Measurements from ENCODE around the gene CSPG4.
"Not testable (repeated sequence)": the region's sequence is repeated elsewhere in the genome, so short reads cannot be mapped to it uniquely, and the experiment has no call there.

The CSPG4 gene

GRCh38 chr15:75704618-75705017 is 8.0 kb downstream of the CSPG4 start:
- DNase-seq (ENCODE audit: low spot score): no peak

DNA sequence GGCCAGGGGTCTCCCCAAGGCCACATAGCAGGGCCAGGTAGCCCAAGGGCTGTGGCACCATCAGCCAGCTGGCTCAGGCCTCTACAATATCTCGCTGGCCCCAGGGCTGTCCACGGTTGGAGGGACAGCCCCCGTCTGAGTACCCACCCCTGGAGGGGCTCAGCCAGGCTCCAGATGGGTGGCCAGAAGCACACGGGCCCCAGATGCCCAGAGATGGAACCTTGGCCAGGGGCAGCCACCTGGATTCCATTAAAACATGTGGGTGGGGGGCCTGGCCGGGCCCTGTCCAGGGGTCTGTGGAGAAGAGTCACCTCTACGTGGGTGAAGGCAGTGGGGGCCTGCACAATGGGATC is 8.4 kb downstream of the CSPG4 start:
- DNase-seq (ENCODE audit: low spot score): no peak

DNA sequence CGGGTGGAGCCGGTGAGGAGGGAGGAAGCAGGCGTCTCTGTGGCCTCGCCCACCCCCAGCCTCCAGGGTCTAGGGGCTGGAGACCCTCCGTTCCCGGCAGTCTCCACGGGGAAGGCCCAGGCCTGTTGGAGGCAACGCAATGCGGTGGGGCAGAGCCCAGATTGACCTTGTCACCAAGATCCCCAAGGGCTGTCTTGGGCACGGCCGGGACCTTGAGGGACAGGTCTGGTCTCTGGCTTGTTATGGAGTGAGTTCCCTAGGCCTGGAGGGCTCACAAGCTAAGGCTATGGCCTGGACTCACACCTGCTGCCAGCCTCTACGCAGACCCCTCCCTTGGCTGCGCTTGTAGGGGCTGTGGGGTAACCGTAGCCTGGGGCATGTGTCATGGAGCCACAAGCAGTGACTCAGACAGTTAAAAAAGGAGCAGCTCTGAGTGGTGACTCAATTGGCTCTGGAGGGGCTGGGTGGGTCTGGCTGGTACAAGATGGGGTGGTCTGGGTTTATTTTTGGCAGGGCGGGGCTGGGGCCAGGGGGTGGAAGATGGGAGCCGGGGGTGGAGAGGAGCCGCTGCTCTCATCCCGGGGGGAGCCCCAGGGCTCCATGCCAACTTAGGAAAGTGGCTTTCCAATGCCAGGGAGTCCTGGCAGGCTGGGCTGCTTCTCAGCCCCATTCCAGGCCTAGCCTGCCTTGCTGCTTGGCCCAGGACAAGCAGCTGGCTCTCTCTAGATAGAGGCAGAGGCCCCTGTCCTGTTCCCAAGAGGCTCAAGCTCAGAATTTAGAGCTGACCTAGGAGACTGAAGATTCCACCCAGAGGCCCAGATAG is 9.0 kb downstream of the CSPG4 start:
- DNase-seq (ENCODE audit: low spot score): not testable (repeated sequence)

GRCh38 chr15:75702436-75702835 is 10.2 kb downstream of the CSPG4 start:
- no peak for DNase-seq (ENCODE audit: low spot score)

GRCh38 chr15:75701071-75702003 is 11.3 kb downstream of the CSPG4 start:
- DNase-seq (ENCODE audit: low spot score): not testable (repeated sequence)

- not testable (repeated sequence) for DNase-seq (ENCODE audit: low spot score)
Measured at GRCh38 chr15:75699961-75700874, 12.4 kb downstream of the CSPG4 start.

GRCh38 chr15:75699517-75699916 is 13.1 kb downstream of the CSPG4 start:
- DNase-seq (ENCODE audit: low spot score): not testable (repeated sequence)

GRCh38 chr15:75697974-75698747 is 14.5 kb downstream of the CSPG4 start:
- DNase-seq (ENCODE audit: low spot score): not testable (repeated sequence)

DNA sequence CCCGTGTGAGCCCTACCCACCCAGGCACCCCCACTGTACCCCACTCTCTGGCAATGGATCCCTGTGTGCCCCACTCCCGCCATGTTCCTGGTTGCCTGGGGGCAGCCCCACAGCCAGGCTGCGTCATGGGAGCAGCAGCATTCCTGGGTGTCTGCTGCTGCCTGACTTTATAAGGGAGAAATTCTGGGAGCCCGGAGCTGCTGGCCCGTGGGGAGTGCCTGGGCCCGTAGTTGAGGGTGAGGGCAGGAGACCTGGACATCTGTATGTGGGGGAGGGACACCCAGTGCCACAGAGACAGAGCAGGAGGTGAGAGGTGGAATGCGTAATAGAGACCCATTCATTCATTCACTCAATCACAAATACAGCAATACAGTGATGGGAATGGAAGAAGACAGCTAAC is 15.1 kb downstream of the CSPG4 start:
- DNase-seq (ENCODE audit: low spot score): no peak

DNA sequence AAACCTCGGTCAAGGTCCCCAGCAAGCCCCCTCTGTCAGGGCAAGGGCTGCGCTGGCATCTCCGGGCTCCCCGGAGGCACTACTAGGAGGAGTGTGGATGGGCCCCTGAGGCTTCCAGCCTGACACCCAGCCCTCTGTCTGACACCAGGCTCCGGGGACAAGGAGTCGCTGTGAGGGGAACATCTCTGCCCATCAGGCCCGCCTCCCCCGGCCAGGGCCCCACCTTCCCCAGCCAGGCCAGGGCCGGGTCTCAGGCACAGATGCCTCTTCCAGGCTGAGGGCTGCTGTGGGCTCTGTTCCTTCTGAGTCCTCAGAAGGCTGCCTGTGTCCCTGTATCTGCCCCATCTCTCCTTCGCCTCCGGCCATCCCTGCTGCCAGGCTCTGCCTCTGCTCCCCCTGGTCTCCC is 15.8 kb downstream of the CSPG4 start:
- no peak for DNase-seq (ENCODE audit: low spot score)

DNA sequence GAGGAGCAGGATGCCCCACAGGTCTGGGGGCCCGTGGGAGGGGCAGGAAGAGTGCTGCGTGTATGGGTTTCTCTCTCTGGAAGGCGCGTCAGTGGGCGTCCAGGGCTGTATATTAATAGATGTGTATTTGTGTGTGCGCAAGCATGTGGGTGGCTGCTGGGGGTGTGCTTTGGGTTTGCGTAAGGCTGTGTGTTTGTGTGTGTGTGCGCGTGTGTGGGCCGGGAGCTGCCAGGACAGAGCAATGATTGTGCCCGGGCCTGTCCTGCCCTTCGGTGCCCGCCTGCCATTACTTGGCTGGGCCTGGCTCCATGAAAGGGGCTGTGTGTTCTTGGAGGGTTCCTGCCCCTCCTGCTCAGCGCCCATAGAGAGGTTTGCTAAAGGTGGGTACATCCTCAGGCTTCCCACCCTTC is 16.3 kb downstream of the CSPG4 start:
- no peak for DNase-seq (ENCODE audit: low spot score)

DNA sequence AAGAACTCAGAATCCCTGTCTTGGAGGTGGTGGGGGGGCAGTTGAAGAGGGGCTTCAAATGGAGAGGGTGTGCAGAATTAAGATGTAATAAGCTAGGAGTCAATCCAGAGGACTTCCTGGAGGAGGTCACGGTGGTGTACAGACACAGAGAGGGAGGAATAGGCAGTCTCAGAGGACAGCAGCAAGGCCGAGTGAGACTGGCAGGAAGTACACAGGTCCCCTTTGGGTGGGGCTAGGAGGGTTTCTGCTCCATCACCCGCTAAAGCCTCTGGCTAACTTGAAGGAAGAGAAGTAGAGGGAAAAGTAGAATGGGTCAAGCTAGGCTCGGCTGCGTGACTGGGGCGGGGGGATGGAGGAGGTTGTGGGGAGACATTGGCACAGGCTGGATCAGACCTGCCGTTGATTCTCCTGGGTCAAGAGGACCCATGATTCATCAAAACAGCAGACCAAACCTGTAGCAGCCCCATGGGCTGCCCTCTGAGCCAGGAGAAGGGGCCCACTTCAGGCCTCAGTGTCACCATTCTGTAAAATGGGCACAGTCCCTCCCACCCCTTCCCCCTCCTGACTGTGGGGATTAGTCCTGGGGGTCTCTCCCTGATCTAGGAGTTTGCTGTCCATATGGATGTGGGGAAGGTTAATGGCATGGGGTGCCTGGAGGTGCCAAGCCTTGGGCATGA is 16.9 kb downstream of the CSPG4 start:
- DNase-seq (ENCODE audit: low spot score): no peak

GRCh38 chr15:75695220-75695619 is 17.4 kb downstream of the CSPG4 start:
- DNase-seq (ENCODE audit: low spot score): no peak

DNA sequence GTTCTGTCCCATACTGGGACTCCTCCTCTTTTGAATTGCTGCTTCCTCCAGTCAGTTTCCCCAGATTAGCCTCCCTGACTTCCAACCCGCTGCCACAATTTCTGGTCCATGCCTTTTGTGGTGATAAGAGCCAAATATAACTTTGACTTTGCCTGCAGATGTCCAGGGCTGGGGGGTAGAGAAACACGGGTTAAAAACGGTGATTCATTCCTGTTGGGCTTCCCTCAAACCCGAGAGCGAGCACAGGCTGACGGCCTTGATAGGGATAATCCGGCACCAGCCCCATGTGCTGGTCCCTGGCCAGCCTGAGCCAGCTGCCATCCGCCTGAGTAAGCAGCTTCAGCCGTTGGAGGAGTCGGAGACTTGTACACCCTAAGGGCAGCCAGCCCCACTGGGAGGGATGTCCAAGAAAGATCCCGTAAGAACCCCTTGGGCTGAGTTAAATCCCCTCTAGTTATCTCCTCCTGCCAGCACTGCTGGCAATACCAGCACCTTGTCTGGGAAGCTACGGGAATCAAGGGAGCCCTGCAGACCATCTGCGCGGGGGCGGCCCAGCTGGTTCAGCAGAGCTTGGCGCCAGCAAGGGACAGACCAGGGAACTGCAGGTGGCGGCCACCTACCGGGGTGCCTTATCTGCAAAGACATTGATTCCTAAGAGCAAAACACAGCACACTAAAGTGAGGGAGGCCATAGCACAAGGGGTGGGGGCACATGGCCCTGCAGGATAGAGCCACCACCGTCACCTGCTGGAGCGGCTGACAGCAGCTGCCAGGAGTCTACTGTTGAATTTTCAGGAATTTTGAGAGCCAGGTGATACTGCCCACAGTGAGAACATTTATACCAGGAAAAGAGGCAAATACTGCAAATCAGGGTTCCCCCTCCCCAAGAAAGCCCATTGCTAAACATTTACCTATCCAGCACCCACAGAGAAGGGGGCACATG is 18.1 kb downstream of the CSPG4 start:
- no peak for DNase-seq (ENCODE audit: low spot score)

- DNase-seq (ENCODE audit: low spot score): no peak
Measured at GRCh38 chr15:75693501-75694240, 19.0 kb downstream of the CSPG4 start.

DNA sequence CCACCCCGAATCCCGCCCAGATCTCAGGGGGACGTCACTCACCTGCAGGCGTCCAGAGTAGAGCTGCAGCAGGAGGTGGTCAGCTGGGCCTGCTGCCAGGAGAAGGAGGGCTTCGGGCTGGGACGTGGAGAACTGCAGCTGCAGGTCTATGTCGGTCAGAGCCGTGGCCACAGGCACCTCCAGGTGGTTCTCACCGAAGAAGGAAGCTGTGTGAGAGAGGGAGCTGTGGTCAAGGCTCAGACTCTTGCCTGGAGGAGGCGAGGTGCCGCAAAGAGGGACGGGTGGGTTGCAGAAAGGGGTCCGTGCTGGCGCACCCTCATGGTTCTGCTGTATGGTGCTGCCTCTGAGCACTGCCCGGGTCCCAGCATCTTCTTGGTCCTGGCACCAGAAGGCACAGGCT is 19.6 kb downstream of the CSPG4 start:
- DNase-seq (ENCODE audit: low spot score): not testable (repeated sequence)

- DNase-seq (ENCODE audit: low spot score): not testable (repeated sequence)
Measured at GRCh38 chr15:75692311-75692710, 20.3 kb downstream of the CSPG4 start.

GRCh38 chr15:75689429-75689828 is 23.2 kb downstream of the CSPG4 start:
- DNase-seq (ENCODE audit: low spot score): not testable (repeated sequence)

- DNase-seq (ENCODE audit: low spot score): no peak
Measured at GRCh38 chr15:75688831-75689230, 23.8 kb downstream of the CSPG4 start.

Data from CD4-positive, alpha-beta T cell treated with Interleukin-6 at 100 ng/mL for 8 hours (primary cell).